Ishikawa (cell line): Measurements from ENCODE around the gene NXN.

Experiments
- CEBPB ChIP-seq: IDR thresholded peaks from 2 replicates; pipeline ENCODE4 v1.6.1; 2012
- CREB1 ChIP-seq: IDR thresholded peaks from 2 replicates; pipeline ENCODE4 v1.6.1; 2012; ENCODE audit warnings: low read depth
- EGR1 ChIP-seq: IDR thresholded peaks from 2 replicates; pipeline ENCODE4 v1.6.1; 2012
- EP300 ChIP-seq: IDR thresholded peaks from 2 replicates; pipeline ENCODE4 v1.6.1; 2012; ENCODE audit warnings: borderline replicate concordance
- FOXM1 ChIP-seq: IDR thresholded peaks from 2 replicates; pipeline ENCODE4 v1.6.1; 2012; ENCODE audit warnings: low read depth, borderline replicate concordance
- MAX ChIP-seq: IDR thresholded peaks from 2 replicates; pipeline ENCODE4 v1.6.1; 2012
- NFIC ChIP-seq: IDR thresholded peaks from 2 replicates; pipeline ENCODE4 v1.6.1; 2012
- RAD21 ChIP-seq: IDR thresholded peaks from 2 replicates; pipeline ENCODE4 v1.6.1; 2012; ENCODE audit warnings: low read depth
- REST ChIP-seq: IDR thresholded peaks from 2 replicates; pipeline ENCODE4 v1.6.1; 2012; ENCODE audit warnings: low read depth, mild to moderate bottlenecking
- TAF1 ChIP-seq: IDR thresholded peaks from 2 replicates; pipeline ENCODE4 v1.6.1; 2012; ENCODE audit warnings: low read depth, mild to moderate bottlenecking
- TCF12 ChIP-seq: IDR thresholded peaks from 2 replicates; pipeline ENCODE4 v1.6.1; 2012; ENCODE audit warnings: low read depth
- TEAD4 ChIP-seq: IDR thresholded peaks from 2 replicates; pipeline ENCODE4 v1.6.1; 2012
- USF1 ChIP-seq: IDR thresholded peaks from 2 replicates; pipeline ENCODE4 v1.6.1; 2012
- YY1 ChIP-seq: IDR thresholded peaks from 2 replicates; pipeline ENCODE4 v1.6.1; 2012; ENCODE audit warnings: low read depth
- ZBTB7A ChIP-seq: IDR thresholded peaks from 2 replicates; pipeline ENCODE4 v1.6.1; 2012; ENCODE audit warnings: low read depth

The NXN gene

GRCh38 chr17:869086-869485, 110.5 kb downstream of the NXN start:
- TF ChIP-seq FOXM1 (no peak), EGR1 (no peak)

GRCh38 chr17:867896-868489, 111.6 kb downstream of the NXN start:
- no peak for TF ChIP-seq FOXM1
- TF ChIP-seq ZBTB7A, result no peak
- TF ChIP-seq EGR1, result no peak
- TF ChIP-seq TEAD4, result no peak
- TF ChIP-seq YY1, result no peak
- no peak for TF ChIP-seq TAF1
- no peak for TF ChIP-seq REST
- TF ChIP-seq CEBPB, result no peak
- TF ChIP-seq CREB1, result no peak
- no peak for TF ChIP-seq EP300
- no peak for TF ChIP-seq USF1
- TF ChIP-seq RAD21, result no peak
- TF ChIP-seq TCF12, result no peak

- no peak for TF ChIP-seq RAD21
- no peak for TF ChIP-seq EP300
- TF ChIP-seq EGR1, result no peak
These were observed 112.9 kb downstream of the NXN start for GRCh38 chr17:866568-867103.

GRCh38 chr17:864315-864714, 115.3 kb downstream of the NXN start:
- no peak for TF ChIP-seq NFIC
- TF ChIP-seq YY1, result no peak
- no peak for TF ChIP-seq CREB1
- TF ChIP-seq TAF1, result no peak
- TF ChIP-seq EP300, result no peak
- no peak for TF ChIP-seq USF1
- no peak for TF ChIP-seq EGR1
- TF ChIP-seq ZBTB7A, result no peak
- no peak for TF ChIP-seq CEBPB
- TF ChIP-seq TEAD4, result no peak

- TF ChIP-seq TCF12, result no peak
- no peak for TF ChIP-seq TEAD4
- no peak for TF ChIP-seq CEBPB
- TF ChIP-seq NFIC, result no peak
These were observed 115.7 kb downstream of the NXN start for GRCh38 chr17:863880-864279.

- TF ChIP-seq NFIC, result no peak
- TF ChIP-seq EGR1, result no peak
- TF ChIP-seq TCF12, result no peak
- TF ChIP-seq USF1, result no peak
- no peak for TF ChIP-seq TAF1
- TF ChIP-seq MAX, result no peak
- no peak for TF ChIP-seq YY1
- no peak for TF ChIP-seq RAD21
- TF ChIP-seq EP300, result no peak
- TF ChIP-seq CEBPB, result no peak
- no peak for TF ChIP-seq ZBTB7A
- no peak for TF ChIP-seq FOXM1
- no peak for TF ChIP-seq CREB1
These were observed 117.0 kb downstream of the NXN start for GRCh38 chr17:862582-862981.

- no peak for TF ChIP-seq MAX
- no peak for TF ChIP-seq EGR1
- no peak for TF ChIP-seq FOXM1
- TF ChIP-seq NFIC, result no peak
- TF ChIP-seq TCF12, result no peak
- no peak for TF ChIP-seq CREB1
- no peak for TF ChIP-seq CEBPB
- no peak for TF ChIP-seq TEAD4
- no peak for TF ChIP-seq RAD21
- no peak for TF ChIP-seq EP300
- TF ChIP-seq YY1, result no peak
- no peak for TF ChIP-seq REST
- TF ChIP-seq USF1, result no peak
These were observed 118.2 kb downstream of the NXN start for GRCh38 chr17:861364-861763.
